Spinal cord (tissue), 10 donors: ENCODE results near the gene TSPAN12. TPM values are rescaled to one million over a fixed set of nuclear protein-coding genes. Genes with fewer than 3 reads are reported as not detected.

Experiments
- DNase-seq, 6 donors: peaks; one replicate each; pipeline versions ENCODE4 v3.0.0 to v3.0.0-alpha.2; 2013 to 2015; ENCODE audit warnings: low spot score in 6 of 6, low read depth in 4 of 6
- H3K27ac ChIP-seq: one replicate; pipeline ENCODE4 v1.5.1; 2013; ENCODE audit warnings: low read depth, low read length, control low read depth
- H3K27me3 ChIP-seq: one replicate; pipeline ENCODE4 v1.6.1; 2013; ENCODE audit warnings: low read length; ENCODE audit not compliant: control insufficient read depth, insufficient read depth
- H3K36me3 ChIP-seq: one replicate; pipeline ENCODE4 v1.6.1; 2013; ENCODE audit warnings: low read length; ENCODE audit not compliant: control insufficient read depth, insufficient read depth
- H3K4me1 ChIP-seq: one replicate; pipeline ENCODE4 v1.6.1; 2013; ENCODE audit warnings: low read length; ENCODE audit not compliant: control insufficient read depth, insufficient read depth
- H3K4me3 ChIP-seq: one replicate; pipeline ENCODE4 v1.5.1; 2013; ENCODE audit warnings: low read depth, low read length, control low read depth
- H3K9me3 ChIP-seq: one replicate; pipeline ENCODE4 v1.6.1; 2013; ENCODE audit warnings: low read length; ENCODE audit not compliant: control insufficient read depth, insufficient read depth
- WGBS: methylation state at CpG from one replicate; pipeline ENCODE4 v1.1.5; 2013; ENCODE audit warnings: missing lambda C conversion rate; ENCODE audit not compliant: insufficient coverage; 5-methylcytosine and 5-hydroxymethylcytosine counted together
- polyA plus RNA-seq, 2 donors: library from polyadenylated mRNA; unstranded; fragments of 120-200 nt; gene quantifications; one replicate each; pipeline ENCODE4 v1.2.1, GENCODE V29; 2013; ENCODE audit not compliant: insufficient read length in 2 of 2
- total RNA-seq, 2 donors: library from RNA; depleted of rRNA in 1 of 2; stranded (reverse); fragments of 120-200 nt in 1 of 2; fragments of >200 nt in 1 of 2; gene quantifications; one replicate each; pipeline versions ENCODE4 v1.2.3 to v1.2.4, GENCODE V29; 2013 to 2014
- donor health status: healthy.

Gene TSPAN12
- total and polyA plus RNA-seq, 4 donors: 16.8 to 25.5 (median 20.5) TPM

GRCh38 chr7:120831260-120831659, 26.7 kb downstream of the TSPAN12 start:
- no CpG with 5 or more reads among the region's 1 CpG for WGBS
- Histone ChIP-seq H3K9me3 (no peaks in the 10 kb centered on the region), H3K36me3 (no peaks in the 10 kb centered on the region), H3K27me3 (no peaks in the 10 kb centered on the region), H3K4me3 (no peak overlapping the region), H3K27ac (no peak overlapping the region), H3K4me1 (no peaks in the 10 kb centered on the region)
- DNase-seq: no peak

- no peaks in the 10 kb centered on the region for H3K36me3 ChIP-seq
- DNase-seq: no peak
- H3K9me3 ChIP-seq: no peaks in the 10 kb centered on the region
- no peaks in the 10 kb centered on the region for H3K27me3 ChIP-seq
- no peak overlapping the region for H3K4me3 ChIP-seq
- no peak overlapping the region for H3K27ac ChIP-seq
- WGBS: 100% methylated on average over 1 of the region's 2 CpGs
- no peaks in the 10 kb centered on the region for H3K4me1 ChIP-seq
Measured at GRCh38 chr7:120829487-120829886, 28.5 kb downstream of the TSPAN12 start.

GRCh38 chr7:120828528-120828927, 29.4 kb downstream of the TSPAN12 start:
- no peaks in the 10 kb centered on the region for H3K9me3 ChIP-seq
- no peaks in the 10 kb centered on the region for H3K27me3 ChIP-seq
- H3K4me1 ChIP-seq: no peaks in the 10 kb centered on the region
- DNase-seq: no peak
- H3K36me3 ChIP-seq: no peaks in the 10 kb centered on the region
- WGBS: no CpG with 5 or more reads among the region's 2 CpGs
- H3K4me3 ChIP-seq: no peak overlapping the region
- H3K27ac ChIP-seq: no peak overlapping the region

- no peaks in the 10 kb centered on the region for H3K9me3 ChIP-seq
- H3K4me3 ChIP-seq: no peak overlapping the region
- H3K27ac ChIP-seq: no peak overlapping the region
- no peaks in the 10 kb centered on the region for H3K4me1 ChIP-seq
- no peaks in the 10 kb centered on the region for H3K36me3 ChIP-seq
- no CpG with 5 or more reads among the region's 8 CpGs for WGBS
- no peak for DNase-seq
- H3K27me3 ChIP-seq: no peaks in the 10 kb centered on the region
Measured at GRCh38 chr7:120827371-120828118, 30.4 kb downstream of the TSPAN12 start.

GRCh38 chr7:120825576-120825975, 32.4 kb downstream of the TSPAN12 start:
- Histone ChIP-seq H3K4me1 (no peaks in the 10 kb centered on the region), H3K9me3 (no peaks in the 10 kb centered on the region), H3K36me3 (no peaks in the 10 kb centered on the region), H3K4me3 (no peak overlapping the region), H3K27me3 (no peaks in the 10 kb centered on the region), H3K27ac (no peak overlapping the region)
- DNase-seq: no peak
- WGBS: no CpG with 5 or more reads among the region's 2 CpGs

- no peaks in the 10 kb centered on the region for H3K9me3 ChIP-seq
- no peaks in the 10 kb centered on the region for H3K4me1 ChIP-seq
- H3K36me3 ChIP-seq: no peaks in the 10 kb centered on the region
- no peaks in the 10 kb centered on the region for H3K27me3 ChIP-seq
- no peak for DNase-seq
- no peak overlapping the region for H3K27ac ChIP-seq
- H3K4me3 ChIP-seq: no peak overlapping the region
- WGBS: no CpG with 5 or more reads among the region's 1 CpG
Measured at GRCh38 chr7:120825152-120825551, 32.8 kb downstream of the TSPAN12 start.

- Histone ChIP-seq H3K9me3 (no peaks in the 10 kb centered on the region), H3K36me3 (no peaks in the 10 kb centered on the region), H3K4me1 (no peaks in the 10 kb centered on the region), H3K27ac (no peak overlapping the region), H3K4me3 (no peak overlapping the region), H3K27me3 (no peaks in the 10 kb centered on the region)
- DNase-seq: no peak
Measured at GRCh38 chr7:120819861-120820260, 38.1 kb downstream of the TSPAN12 start.

GRCh38 chr7:120817851-120818250, 40.1 kb downstream of the TSPAN12 start:
- no peaks in the 10 kb centered on the region for H3K36me3 ChIP-seq
- no peak for DNase-seq
- H3K4me3 ChIP-seq: no peak overlapping the region
- H3K27me3 ChIP-seq: no peaks in the 10 kb centered on the region
- WGBS: 100% methylated on average over 1 of the region's 2 CpGs
- H3K9me3 ChIP-seq: no peaks in the 10 kb centered on the region
- no peak overlapping the region for H3K27ac ChIP-seq
- H3K4me1 ChIP-seq: no peaks in the 10 kb centered on the region

GRCh38 chr7:120814253-120814939, 43.5 kb downstream of the TSPAN12 start:
- no peak for DNase-seq
- no peaks in the 10 kb centered on the region for H3K27me3 ChIP-seq
- H3K4me1 ChIP-seq: no peaks in the 10 kb centered on the region
- WGBS: 36% methylated on average over 1 of the region's 6 CpGs
- no peaks in the 10 kb centered on the region for H3K9me3 ChIP-seq
- H3K4me3 ChIP-seq: no peak overlapping the region
- H3K36me3 ChIP-seq: no peaks in the 10 kb centered on the region
- no peak overlapping the region for H3K27ac ChIP-seq
